Renal pelvis (tissue), 4 donors: ENCODE measurements around the gene PLA2G4D. TPM values are rescaled to one million over a fixed set of nuclear protein-coding genes. Genes with fewer than 3 reads are reported as not detected.

Experiments
- DNase-seq: peaks from one replicate; pipeline ENCODE4 v3.0.0-alpha.2; 2013
- polyA plus RNA-seq, 3 donors: library from polyadenylated mRNA; unstranded; fragments of 120-200 nt; gene quantifications; one replicate each; pipeline ENCODE4 v1.2.1, GENCODE V29; 2013; ENCODE audit not compliant: insufficient read length in 3 of 3

PLA2G4D gene
- polyA plus RNA-seq, 3 donors = 0.04 to 0.22 (median 0.07) TPM

GRCh38 chr15:42027521-42027920 is 66.8 kb downstream of the PLA2G4D start:
- DNase-seq = no peak

- no peak for DNase-seq
Measured at GRCh38 chr15:42024303-42024702, 70.1 kb downstream of the PLA2G4D start.

GRCh38 chr15:42021593-42021992 is 72.8 kb downstream of the PLA2G4D start:
- no peak for DNase-seq

- no peak for DNase-seq
Measured at GRCh38 chr15:42020713-42021273, 73.6 kb downstream of the PLA2G4D start, which contains the start of gene PLA2G4E. Gene PLA2G4E, minus strand, starts transcription at chr15:42021042. Its CDS starts 12 bp downstream, at chr15:42021030.

GRCh38 chr15:42018306-42019224 is 75.8 kb downstream of the PLA2G4D start:
- DNase-seq = no peak

Other genes starting within 250 kb of the PLA2G4D start
- gene SPTBN5, start 200.5 kb downstream of the PLA2G4D start, polyA plus RNA-seq = 1 to 10 TPM; 2.7 to 3.0 (median 2.9) TPM
- 10 to 100 TPM; 16.8 to 18.7 (median 17.5) TPM for gene EHD4, start 122.0 kb downstream of the PLA2G4D start, polyA plus RNA-seq
- gene PLA2G4E, start 73.5 kb downstream of the PLA2G4D start, polyA plus RNA-seq = under 1 TPM in 1 of 3 donors, not detected in 2; 0.04 TPM
- 10 to 100 TPM; 24.5 to 37.4 (median 35.3) TPM for gene PLA2G4F, start 62.1 kb upstream of the PLA2G4D start, polyA plus RNA-seq
- 10 to 100 TPM; 58.1 to 88.5 (median 83.8) TPM for gene VPS39, start 113.7 kb upstream of the PLA2G4D start, polyA plus RNA-seq
- 10 to 100 TPM; 23.8 to 32.4 (median 30.1) TPM for gene GANC, start 178.6 kb upstream of the PLA2G4D start, polyA plus RNA-seq
- 10 to 100 TPM; 47.7 to 55.5 (median 55.2) TPM for gene TMEM87A, start 178.9 kb upstream of the PLA2G4D start, polyA plus RNA-seq